ENCODE results near the gene CPA3. TPM values are rescaled to one million over a fixed set of nuclear protein-coding genes. Genes with fewer than 3 reads are reported as not detected.

CPA3 gene
- total RNA-seq, 2 experiments from 2014 or later: not detected

DNA sequence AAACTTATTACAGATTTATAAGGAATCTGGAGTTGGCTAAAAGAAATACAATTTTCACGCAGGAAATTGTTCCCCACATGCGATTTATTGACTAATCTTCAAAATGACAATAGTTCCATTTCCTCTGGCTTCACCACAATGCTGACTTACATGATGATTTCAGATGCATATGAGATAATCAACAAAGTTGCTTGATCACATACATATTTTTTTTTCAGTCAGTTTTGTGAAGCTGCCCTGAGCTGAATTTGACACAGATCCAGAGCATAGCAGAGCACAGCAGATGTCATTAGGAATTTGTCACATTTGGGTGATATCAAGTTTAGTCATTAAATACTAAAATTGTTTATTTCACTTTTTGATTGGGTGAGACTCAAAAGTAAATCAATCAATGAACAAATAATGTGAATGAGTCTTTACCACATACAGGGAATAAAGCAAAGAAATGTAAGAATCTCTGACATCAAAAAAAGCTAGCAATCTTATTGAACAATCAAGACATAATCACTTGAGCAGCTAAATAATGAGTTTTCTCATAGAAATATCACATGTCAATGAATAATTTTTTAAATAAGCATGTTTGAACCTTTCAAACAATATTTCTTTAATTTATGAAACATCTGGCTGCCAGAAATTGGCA, 19.2 kb upstream of the CPA3 start:
- no peaks in the 10 kb centered on the region for H3K36me3 Mint-ChIP-seq (ENCODE audit: low read depth)
- intact Hi-C loops (cut with micrococcal nuclease): no loop called here
- H3K9me3 Mint-ChIP-seq: no peaks in the 10 kb centered on the region
- H3K4me1 Mint-ChIP-seq (ENCODE audit: low read depth): no peaks in the 10 kb centered on the region
- no peak overlapping the region for H3K4me3 Mint-ChIP-seq
- ATAC-seq (no peak), DNase-seq (no peak)
- ChIA-PET CTCF (interaction anchor here (4.3 kb wide), 1 partner anchor 15 kb away, joined by 25 read pairs; no protein-coding TSS in a partner anchor), POLR2A (no interaction called here)
- H3K27ac Mint-ChIP-seq: no peak overlapping the region
- peaks cover 2% of the 10 kb centered on the region for H3K27me3 Mint-ChIP-seq
- TF ChIP-seq, protein P1, sequence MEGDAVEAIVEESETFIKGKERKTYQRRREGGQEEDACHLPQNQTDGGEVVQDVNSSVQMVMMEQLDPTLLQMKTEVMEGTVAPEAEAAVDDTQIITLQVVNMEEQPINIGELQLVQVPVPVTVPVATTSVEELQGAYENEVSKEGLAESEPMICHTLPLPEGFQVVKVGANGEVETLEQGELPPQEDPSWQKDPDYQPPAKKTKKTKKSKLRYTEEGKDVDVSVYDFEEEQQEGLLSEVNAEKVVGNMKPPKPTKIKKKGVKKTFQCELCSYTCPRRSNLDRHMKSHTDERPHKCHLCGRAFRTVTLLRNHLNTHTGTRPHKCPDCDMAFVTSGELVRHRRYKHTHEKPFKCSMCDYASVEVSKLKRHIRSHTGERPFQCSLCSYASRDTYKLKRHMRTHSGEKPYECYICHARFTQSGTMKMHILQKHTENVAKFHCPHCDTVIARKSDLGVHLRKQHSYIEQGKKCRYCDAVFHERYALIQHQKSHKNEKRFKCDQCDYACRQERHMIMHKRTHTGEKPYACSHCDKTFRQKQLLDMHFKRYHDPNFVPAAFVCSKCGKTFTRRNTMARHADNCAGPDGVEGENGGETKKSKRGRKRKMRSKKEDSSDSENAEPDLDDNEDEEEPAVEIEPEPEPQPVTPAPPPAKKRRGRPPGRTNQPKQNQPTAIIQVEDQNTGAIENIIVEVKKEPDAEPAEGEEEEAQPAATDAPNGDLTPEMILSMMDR (IDR thresholded peaks at IDR 0.05): no peak

DNA sequence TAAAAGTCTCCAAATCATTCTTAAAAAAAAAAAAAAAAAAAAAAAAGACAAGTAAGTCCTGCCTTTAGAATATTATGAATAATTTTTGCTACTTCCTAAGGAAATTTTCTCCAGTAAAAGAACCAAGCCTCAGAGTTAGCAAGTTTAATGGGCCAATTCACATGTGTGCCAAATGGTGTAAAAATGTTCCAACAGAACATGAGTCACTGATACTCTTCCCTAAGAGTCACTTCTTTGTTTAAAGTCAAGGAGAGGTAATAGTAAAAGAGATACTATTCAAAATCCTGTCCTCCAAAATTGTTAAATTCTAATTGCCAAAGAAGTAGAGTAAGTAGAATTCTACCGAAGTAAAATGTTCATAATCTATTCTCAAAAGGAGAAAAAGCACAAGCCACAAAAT, 17.7 kb upstream of the CPA3 start:
- TF ChIP-seq, protein P1 (IDR thresholded peaks at IDR 0.05): no peak
- H3K4me3 Mint-ChIP-seq: no peak overlapping the region
- ChIA-PET POLR2A (no interaction called here), CTCF (interaction anchor here (0.7 kb wide), 1 partner anchor 595 kb away, joined by 3 read pairs; no protein-coding TSS in a partner anchor)
- no peaks in the 10 kb centered on the region for H3K9me3 Mint-ChIP-seq
- no peaks in the 10 kb centered on the region for H3K4me1 Mint-ChIP-seq (ENCODE audit: low read depth)
- intact Hi-C loops (cut with micrococcal nuclease): no loop called here
- DNase-seq: no peak
- no peak overlapping the region for H3K27ac Mint-ChIP-seq
- no peaks in the 10 kb centered on the region for H3K36me3 Mint-ChIP-seq (ENCODE audit: low read depth)
- no peak for ATAC-seq
- H3K27me3 Mint-ChIP-seq: peaks cover 2% of the 10 kb centered on the region

DNA sequence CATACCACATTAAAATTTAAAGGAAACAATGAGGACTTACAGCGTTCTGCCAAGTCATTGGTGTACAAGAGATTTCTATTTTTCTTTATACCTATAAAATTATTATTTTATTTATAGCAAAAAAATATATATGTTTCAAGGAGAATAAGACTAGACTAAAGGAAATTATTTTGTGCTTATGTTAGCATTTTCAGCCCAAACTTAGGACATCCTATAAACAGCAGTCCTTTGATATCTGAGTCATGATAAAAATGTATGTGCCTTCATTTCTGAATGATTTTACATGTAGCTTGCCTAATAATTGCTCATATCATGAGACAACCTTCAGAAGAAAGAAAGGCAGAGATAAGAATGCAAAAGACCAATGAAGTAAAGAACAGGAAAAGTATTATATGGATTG, 16.7 kb upstream of the CPA3 start:
- ChIA-PET CTCF (no interaction called here), POLR2A (no interaction called here)
- Mint-ChIP-seq H3K36me3 (ENCODE audit: low read depth) (no peaks in the 10 kb centered on the region), H3K27me3 (peaks cover 2% of the 10 kb centered on the region), H3K4me3 (no peak overlapping the region), H3K4me1 (ENCODE audit: low read depth) (no peaks in the 10 kb centered on the region), H3K9me3 (no peaks in the 10 kb centered on the region), H3K27ac (no peak overlapping the region)
- DNase-seq (no peak), ATAC-seq (no peak)
- intact Hi-C loops (cut with micrococcal nuclease): no loop called here
- TF ChIP-seq, protein P1 (IDR thresholded peaks at IDR 0.05): no peak

DNA sequence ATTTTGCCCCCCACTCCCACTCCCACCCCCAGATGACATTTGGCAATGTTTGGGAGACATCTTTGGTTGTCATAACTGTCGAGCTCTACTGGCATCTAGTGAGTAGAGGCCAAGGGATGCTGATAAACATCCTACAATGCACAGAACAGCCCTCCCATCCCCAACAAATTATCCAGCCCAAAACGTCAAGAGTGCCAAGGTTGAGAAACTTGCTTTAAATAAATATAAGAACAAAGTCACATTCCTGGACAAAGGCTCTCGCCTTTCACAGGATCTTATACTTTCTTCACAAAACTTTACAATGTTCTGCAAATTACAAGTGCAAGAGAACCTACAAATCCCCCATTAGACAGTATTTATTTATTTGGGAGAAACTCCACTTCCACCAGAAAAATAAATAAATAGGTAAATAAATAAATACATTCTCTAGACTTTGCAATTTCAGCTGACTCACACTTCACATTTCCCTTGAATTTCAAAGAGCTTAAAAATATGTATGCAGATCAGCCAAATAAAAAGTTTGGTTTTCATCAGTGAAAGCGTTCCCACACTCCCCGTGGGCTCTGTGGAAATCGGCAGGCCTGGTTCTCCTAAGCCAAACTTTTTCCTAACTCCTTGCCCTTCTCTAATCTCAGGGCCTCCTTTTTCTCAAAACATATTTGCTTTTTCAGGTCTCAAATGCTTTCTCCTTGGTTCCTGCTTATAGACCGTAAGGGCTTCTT, 12.7 kb upstream of the CPA3 start:
- intact Hi-C loops (cut with micrococcal nuclease): no loop called here
- TF ChIP-seq, protein P1 (IDR thresholded peaks at IDR 0.05): no peak
- H3K27ac Mint-ChIP-seq: no peak overlapping the region
- H3K9me3 Mint-ChIP-seq: no peaks in the 10 kb centered on the region
- H3K27me3 Mint-ChIP-seq: peaks cover 1% of the 10 kb centered on the region
- ATAC-seq (no peak), DNase-seq (no peak)
- no peak overlapping the region for H3K4me3 Mint-ChIP-seq
- CTCF ChIA-PET: interaction anchor here (3.2 kb wide), 1 partner anchor 9 kb away, joined by 14 read pairs; no protein-coding TSS in a partner anchor
- H3K4me1 Mint-ChIP-seq (ENCODE audit: low read depth): no peaks in the 10 kb centered on the region
- no peaks in the 10 kb centered on the region for H3K36me3 Mint-ChIP-seq (ENCODE audit: low read depth)
- POLR2A ChIA-PET: no interaction called here

DNA sequence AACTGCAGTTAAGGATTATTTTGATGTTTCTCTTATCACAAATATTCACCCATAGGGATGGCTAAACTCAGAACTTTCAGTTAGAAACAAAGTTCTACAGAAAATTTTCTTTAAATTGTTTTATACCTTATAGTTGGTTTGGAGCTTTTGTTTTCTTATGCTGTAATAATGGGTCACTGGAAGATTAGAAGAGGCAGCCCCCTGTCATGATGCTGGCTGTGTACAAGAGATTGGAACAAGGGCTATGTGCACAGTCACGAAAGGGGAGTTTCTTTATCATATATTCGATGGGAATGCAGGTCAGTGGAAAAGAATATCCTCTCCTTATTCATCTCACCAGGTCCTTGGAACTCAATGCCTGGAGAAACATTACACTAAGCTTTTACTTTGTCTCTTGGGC, 12.0 kb upstream of the CPA3 start:
- H3K27me3 Mint-ChIP-seq: peaks cover 1% of the 10 kb centered on the region
- intact Hi-C loops (cut with micrococcal nuclease): no loop called here
- H3K9me3 Mint-ChIP-seq: no peaks in the 10 kb centered on the region
- CTCF ChIA-PET: interaction anchor here (0.7 to 3.2 kb wide), 3 partner anchors 9 to 95 kb away, joined by 3 to 14 read pairs (median 4); no protein-coding TSS in a partner anchor
- H3K27ac Mint-ChIP-seq: no peak overlapping the region
- no peaks in the 10 kb centered on the region for H3K36me3 Mint-ChIP-seq (ENCODE audit: low read depth)
- TF ChIP-seq, protein P1 (IDR thresholded peaks at IDR 0.05): no peak
- POLR2A ChIA-PET: interaction anchor here (0.8 kb wide), 1 partner anchor 44 kb away, joined by 4 read pairs; no protein-coding TSS in a partner anchor
- DNase-seq (no peak), ATAC-seq (no peak)
- no peak overlapping the region for H3K4me3 Mint-ChIP-seq
- no peaks in the 10 kb centered on the region for H3K4me1 Mint-ChIP-seq (ENCODE audit: low read depth)

Data from activated CD8-positive, alpha-beta T cell treated with anti-CD3 and anti-CD28 coated beads for 36 hours (primary cell).